ENCODE results near the gene USP40. TPM values are rescaled to one million over a fixed set of nuclear protein-coding genes. Genes with fewer than 3 reads are reported as not detected.
A peak's percentile ranks its signal among the peaks of the same experiment; 100 is the strongest.

The USP40 gene
- total and polyA plus RNA-seq, 2 donors (not counting 1 experiment from before 2014, with no cell fraction given), result 18.9 to 40.6 TPM

- peak; percentile 77 to 96 for DNase-seq (ENCODE audit: low read depth in 2 of 2)
- Histone ChIP-seq H4K20me1 (ENCODE audit: control insufficient read depth, extremely low read depth, insufficient read depth, low read length) (no peaks in the 10 kb centered on the region), H3K4me2 (ENCODE audit: extremely low read depth, insufficient read depth, low read length) (no peak overlapping the region)
Observed at GRCh38 chr2:233426619-233427342, 139.8 kb downstream of the USP40 start.

More at GRCh38 chr2:233426619-233427342, 139.8 kb downstream of the USP40 start:
- H3K79me2 ChIP-seq (ENCODE audit: control insufficient read depth, insufficient read depth, low read length), result no peaks in the 10 kb centered on the region
- peaks cover 2% of the 10 kb centered on the region for H3K36me3 ChIP-seq (ENCODE audit: control insufficient read depth, insufficient read depth, low read length)
- no peaks in the 10 kb centered on the region for H3K4me1 ChIP-seq (ENCODE audit: control insufficient read depth, extremely low read depth, insufficient read depth, low read length)
- H3K27me3 ChIP-seq (ENCODE audit: control insufficient read depth, insufficient read depth, low read length), result no peaks in the 10 kb centered on the region
- no peak overlapping the region for H3K9ac ChIP-seq (ENCODE audit: insufficient read depth, low read length)
- H3K4me3 ChIP-seq (replicated peaks in 1 of 4; ENCODE audit: control extremely low read depth in 1 of 4, insufficient read depth in 1 of 4, low read depth in 3 of 4, low read length in 4 of 4), result no peak overlapping the region
- TF ChIP-seq CTCF (conservative IDR thresholded peaks at IDR 0.05 in 1 of 2, IDR thresholded peaks at IDR 0.05 in 1 of 2; ENCODE audit: low read depth in 1 of 2, low read length in 2 of 2) (no peak), EZH2 (IDR thresholded peaks at IDR 0.05; ENCODE audit: low read length, missing control alignments) (no peak)
- peak overlapping the region; percentile 24 for H3K27ac ChIP-seq (ENCODE audit: insufficient read depth, low read length)
- H3K9me3 ChIP-seq (ENCODE audit: control insufficient read depth, insufficient read depth, low read depth, low read length), result no peaks in the 10 kb centered on the region
- H2AFZ ChIP-seq (ENCODE audit: low read length), result no peak overlapping the region

Other genes starting within 250 kb of the USP40 start
- gene DGKD, start 212.3 kb downstream of the USP40 start, total RNA-seq, result 8.2 and 9.9 TPM in 2 replicates
- 6.0 and 6.2 TPM in 2 replicates for gene DGKD, start 212.3 kb downstream of the USP40 start, polyA plus RNA-seq
- not detected in 2 replicates for gene UGT1A8, start 50.9 kb upstream of the USP40 start, total RNA-seq
- not detected in 2 replicates for gene UGT1A8, start 50.9 kb upstream of the USP40 start, polyA plus RNA-seq
- gene UGT1A10, start 69.7 kb upstream of the USP40 start, total RNA-seq, result not detected in 2 replicates
- not detected in 2 replicates for gene UGT1A10, start 69.7 kb upstream of the USP40 start, polyA plus RNA-seq
- not detected in 2 replicates for gene UGT1A9, start 105.1 kb upstream of the USP40 start, total RNA-seq
- not detected in 2 replicates for gene UGT1A9, start 105.1 kb upstream of the USP40 start, polyA plus RNA-seq
- gene UGT1A7, start 115.1 kb upstream of the USP40 start, total RNA-seq, result not detected in 2 replicates
- gene UGT1A7, start 115.1 kb upstream of the USP40 start, polyA plus RNA-seq, result not detected in 2 replicates
- not detected in 2 replicates for gene UGT1A6, start 126.1 kb upstream of the USP40 start, total RNA-seq
- gene UGT1A6, start 126.1 kb upstream of the USP40 start, polyA plus RNA-seq, result not detected in 2 replicates
- gene UGT1A5, start 146.1 kb upstream of the USP40 start, total RNA-seq, result not detected in 2 replicates
- not detected in 2 replicates for gene UGT1A5, start 146.1 kb upstream of the USP40 start, polyA plus RNA-seq
- gene UGT1A4, start 152.0 kb upstream of the USP40 start, total RNA-seq, result not detected in 2 replicates
- gene UGT1A4, start 152.0 kb upstream of the USP40 start, polyA plus RNA-seq, result not detected in 2 replicates
- not detected in 2 replicates for gene UGT1A3, start 162.3 kb upstream of the USP40 start, total RNA-seq
- gene UGT1A3, start 162.3 kb upstream of the USP40 start, polyA plus RNA-seq, result not detected in 2 replicates
- gene UGT1A1, start 193.5 kb upstream of the USP40 start, total RNA-seq, result not detected in 2 replicates
- gene UGT1A1, start 193.5 kb upstream of the USP40 start, polyA plus RNA-seq, result not detected in 2 replicates
- gene MROH2A, start 211.5 kb upstream of the USP40 start, total RNA-seq, result not detected in 2 replicates
- not detected in 2 replicates for gene MROH2A, start 211.5 kb upstream of the USP40 start, polyA plus RNA-seq